CD4-positive, CD25-positive, alpha-beta regulatory T cell (primary cell): ENCODE measurements around the gene KCNIP4. TPM values are rescaled to one million over a fixed set of nuclear protein-coding genes. Genes with fewer than 3 reads are reported as not detected.

ENCODE experiments used
- ATAC-seq, 2 donors: fragments of 150-1000 bp; cut with Tn5 transposase; one replicate each; pipeline ENCODE4 v1.10.0; 2021; ENCODE audit warnings: low read depth in 2 of 2, moderate number of reproducible peaks in 2 of 2, moderate library complexity in 1 of 2
- DNase-seq, 3 donors: peaks; one replicate each; pipeline versions ENCODE4 v3.0.0 to v3.0.0-alpha.2; 2012 to 2022; ENCODE audit warnings: mixed read lengths in 1 of 3
- H3K27ac ChIP-seq: one replicate; pipeline ENCODE4 v1.7.0; 2013; ENCODE audit warnings: mild to moderate bottlenecking, low read length; ENCODE audit not compliant: insufficient read depth, poor library complexity, severe bottlenecking
- H3K27me3 ChIP-seq: one replicate; pipeline ENCODE4 v1.7.0; 2013; ENCODE audit warnings: low read length; ENCODE audit not compliant: control insufficient read depth, insufficient read depth
- H3K36me3 ChIP-seq: one replicate; pipeline ENCODE4 v1.7.0; 2013; ENCODE audit warnings: mild to moderate bottlenecking, low read length, moderate library complexity; ENCODE audit not compliant: control insufficient read depth, insufficient read depth
- H3K4me1 ChIP-seq: 2 replicates; pipeline ENCODE4 v1.7.0; 2013; ENCODE audit warnings: mild to moderate bottlenecking, low read length; ENCODE audit not compliant: insufficient read depth, control insufficient read depth, poor library complexity, severe bottlenecking
- H3K4me3 ChIP-seq: one replicate; pipeline ENCODE4 v1.7.0; 2013; ENCODE audit warnings: low read depth, mild to moderate bottlenecking, low read length, moderate library complexity
- H3K9me3 ChIP-seq, 2 experiments: 1 replicate in 1 of 2; 2 replicates in 1 of 2; pipeline ENCODE4 v1.7.0; 2013; ENCODE audit warnings: low read length in 2 of 2, mild to moderate bottlenecking in 1 of 2, moderate library complexity in 1 of 2; ENCODE audit not compliant: control insufficient read depth in 2 of 2
- H3K27ac Mint-ChIP-seq, 3 donors: one replicate each; pipeline ENCODE4 v1.8.0; 2020 to 2022; ENCODE audit warnings: mild to moderate bottlenecking in 3 of 3, mixed read lengths in 3 of 3, moderate library complexity in 2 of 3
- H3K27me3 Mint-ChIP-seq: one replicate; pipeline ENCODE4 v1.8.0; 2022; ENCODE audit warnings: mild to moderate bottlenecking, mixed read lengths
- H3K36me3 Mint-ChIP-seq: one replicate; pipeline ENCODE4 v1.8.0; 2020; ENCODE audit warnings: mixed read lengths
- H3K4me1 Mint-ChIP-seq, 4 donors: one replicate each; pipeline ENCODE4 v1.8.0; 2020 to 2022; ENCODE audit warnings: mixed read lengths in 4 of 4, mild to moderate bottlenecking in 1 of 4
- H3K4me3 Mint-ChIP-seq, 4 donors: one replicate each; pipeline ENCODE4 v1.8.0; 2020 to 2022; ENCODE audit warnings: mild to moderate bottlenecking in 4 of 4, mixed read lengths in 4 of 4, moderate library complexity in 3 of 4
- H3K9me3 Mint-ChIP-seq, 7 donors: one replicate each; pipeline ENCODE4 v1.8.0; 2020 to 2022; ENCODE audit warnings: mixed read lengths in 7 of 7, mild to moderate bottlenecking in 3 of 7, moderate library complexity in 2 of 7
- polyA plus RNA-seq, 4 donors: library from polyadenylated mRNA; unstranded; fragments of 300-500 nt; fragmentation: Illumina TruSeq; gene quantifications; one replicate each; pipeline ENCODE4 v1.2.3, GENCODE V29; 2021
- total RNA-seq: library from RNA; stranded (reverse); gene quantifications from one replicate; pipeline ENCODE4 v1.2.3, GENCODE V29; 2022

KCNIP4 gene
- total and polyA plus RNA-seq, 5 donors from 2014 or later, result 0.09 to 0.24 TPM; not detected in 3

- H3K4me3 Mint-ChIP-seq, result no peak overlapping the region
- H3K4me1 Mint-ChIP-seq, result no peaks in the 10 kb centered on the region
- Histone ChIP-seq H3K4me1 (no peaks in the 10 kb centered on the region), H3K9me3 (peaks cover 2 to 3% of the 10 kb centered on the region in 2 experiments), H3K4me3 (no peak overlapping the region), H3K27me3 (no peaks in the 10 kb centered on the region), H3K27ac (no peak overlapping the region), H3K36me3 (no peaks in the 10 kb centered on the region)
- ATAC-seq (no peak), DNase-seq (no peak)
- H3K9me3 Mint-ChIP-seq, result peaks cover 0 to 14% (median 2%) of the 10 kb centered on the region in 7 donors
- H3K27me3 Mint-ChIP-seq, result no peaks in the 10 kb centered on the region
- no peak overlapping the region for H3K27ac Mint-ChIP-seq
- no peaks in the 10 kb centered on the region for H3K36me3 Mint-ChIP-seq
These were observed 310.3 kb downstream of the KCNIP4 start for GRCh38 chr4:21638171-21638725.

GRCh38 chr4:21628916-21629610 lies 319.5 kb downstream of the KCNIP4 start:
- no peak for DNase-seq
- Mint-ChIP-seq H3K9me3 (peaks cover 1 to 23% (median 6%) of the 10 kb centered on the region in 7 donors), H3K4me1 (no peaks in the 10 kb centered on the region), H3K27ac (no peak overlapping the region), H3K4me3 (peak overlapping the region in 1 of 4 donors; percentile 68), H3K36me3 (no peaks in the 10 kb centered on the region), H3K27me3 (no peaks in the 10 kb centered on the region)
- Histone ChIP-seq H3K4me1 (no peaks in the 10 kb centered on the region), H3K27me3 (no peaks in the 10 kb centered on the region), H3K27ac (no peak overlapping the region), H3K36me3 (no peaks in the 10 kb centered on the region), H3K9me3 (no peaks in the 10 kb centered on the region), H3K4me3 (no peak overlapping the region)
- no peak for ATAC-seq

- no peak for DNase-seq
- Mint-ChIP-seq H3K4me1 (no peaks in the 10 kb centered on the region), H3K4me3 (no peak overlapping the region), H3K36me3 (no peaks in the 10 kb centered on the region), H3K27ac (no peak overlapping the region), H3K27me3 (no peaks in the 10 kb centered on the region), H3K9me3 (peaks cover 1 to 23% (median 6%) of the 10 kb centered on the region in 7 donors)
- ATAC-seq, result no peak
- Histone ChIP-seq H3K4me3 (no peak overlapping the region), H3K36me3 (no peaks in the 10 kb centered on the region), H3K27me3 (no peaks in the 10 kb centered on the region), H3K9me3 (no peaks in the 10 kb centered on the region), H3K4me1 (no peaks in the 10 kb centered on the region), H3K27ac (no peak overlapping the region)
These were observed 320.4 kb downstream of the KCNIP4 start for GRCh38 chr4:21628116-21628670.

GRCh38 chr4:21625447-21625846 lies 323.1 kb downstream of the KCNIP4 start:
- no peak overlapping the region for H3K27ac Mint-ChIP-seq
- H3K4me1 ChIP-seq, result no peaks in the 10 kb centered on the region
- H3K36me3 Mint-ChIP-seq, result no peaks in the 10 kb centered on the region
- H3K9me3 Mint-ChIP-seq, result peaks cover 0 to 9% (median 3%) of the 10 kb centered on the region in 7 donors
- no peaks in the 10 kb centered on the region for H3K27me3 Mint-ChIP-seq
- no peak for ATAC-seq
- H3K36me3 ChIP-seq, result no peaks in the 10 kb centered on the region
- no peaks in the 10 kb centered on the region for H3K4me1 Mint-ChIP-seq
- DNase-seq, result no peak
- H3K9me3 ChIP-seq, result no peaks in the 10 kb centered on the region
- no peak overlapping the region for H3K4me3 ChIP-seq
- H3K4me3 Mint-ChIP-seq, result no peak overlapping the region
- no peak overlapping the region for H3K27ac ChIP-seq
- H3K27me3 ChIP-seq, result no peaks in the 10 kb centered on the region

GRCh38 chr4:21605006-21605405 lies 343.6 kb downstream of the KCNIP4 start:
- Mint-ChIP-seq H3K4me1 (no peaks in the 10 kb centered on the region), H3K27ac (no peak overlapping the region), H3K27me3 (no peaks in the 10 kb centered on the region), H3K9me3 (peaks cover 3 to 41% (median 13%) of the 10 kb centered on the region in 7 donors), H3K36me3 (no peaks in the 10 kb centered on the region), H3K4me3 (no peak overlapping the region)
- no peaks in the 10 kb centered on the region for H3K4me1 ChIP-seq
- H3K9me3 ChIP-seq, result no peaks in the 10 kb centered on the region
- no peak overlapping the region for H3K27ac ChIP-seq
- no peaks in the 10 kb centered on the region for H3K36me3 ChIP-seq
- no peak for DNase-seq
- H3K4me3 ChIP-seq, result no peak overlapping the region
- no peaks in the 10 kb centered on the region for H3K27me3 ChIP-seq
- no peak for ATAC-seq

- Histone ChIP-seq H3K4me1 (no peaks in the 10 kb centered on the region), H3K36me3 (no peaks in the 10 kb centered on the region), H3K27ac (no peak overlapping the region), H3K27me3 (no peaks in the 10 kb centered on the region), H3K9me3 (no peaks in the 10 kb centered on the region), H3K4me3 (no peak overlapping the region)
- H3K9me3 Mint-ChIP-seq, result peaks cover 6 to 51% (median 11%) of the 10 kb centered on the region in 7 donors
- no peaks in the 10 kb centered on the region for H3K4me1 Mint-ChIP-seq
- H3K4me3 Mint-ChIP-seq, result no peak overlapping the region
- H3K36me3 Mint-ChIP-seq, result no peaks in the 10 kb centered on the region
- no peak for ATAC-seq
- no peak for DNase-seq
- H3K27ac Mint-ChIP-seq, result peak overlapping the region in 1 of 3 donors; percentile 67
- H3K27me3 Mint-ChIP-seq, result no peaks in the 10 kb centered on the region
These were observed 352.1 kb downstream of the KCNIP4 start for GRCh38 chr4:21596521-21596920.

- H3K27me3 Mint-ChIP-seq, result no peaks in the 10 kb centered on the region
- peaks cover 0 to 36% (median 9%) of the 10 kb centered on the region in 7 donors for H3K9me3 Mint-ChIP-seq
- no peaks in the 10 kb centered on the region for H3K4me1 ChIP-seq
- DNase-seq, result no peak
- no peaks in the 10 kb centered on the region for H3K4me1 Mint-ChIP-seq
- ATAC-seq, result no peak
- H3K9me3 ChIP-seq, result no peaks in the 10 kb centered on the region
- no peaks in the 10 kb centered on the region for H3K36me3 ChIP-seq
- no peaks in the 10 kb centered on the region for H3K27me3 ChIP-seq
- H3K4me3 ChIP-seq, result no peak overlapping the region
- no peak overlapping the region for H3K27ac Mint-ChIP-seq
- no peak overlapping the region for H3K4me3 Mint-ChIP-seq
- H3K36me3 Mint-ChIP-seq, result no peaks in the 10 kb centered on the region
- no peak overlapping the region for H3K27ac ChIP-seq
These were observed 354.9 kb downstream of the KCNIP4 start for GRCh38 chr4:21593671-21594001.
